ENCODE results near the gene NALCN.

DNA sequence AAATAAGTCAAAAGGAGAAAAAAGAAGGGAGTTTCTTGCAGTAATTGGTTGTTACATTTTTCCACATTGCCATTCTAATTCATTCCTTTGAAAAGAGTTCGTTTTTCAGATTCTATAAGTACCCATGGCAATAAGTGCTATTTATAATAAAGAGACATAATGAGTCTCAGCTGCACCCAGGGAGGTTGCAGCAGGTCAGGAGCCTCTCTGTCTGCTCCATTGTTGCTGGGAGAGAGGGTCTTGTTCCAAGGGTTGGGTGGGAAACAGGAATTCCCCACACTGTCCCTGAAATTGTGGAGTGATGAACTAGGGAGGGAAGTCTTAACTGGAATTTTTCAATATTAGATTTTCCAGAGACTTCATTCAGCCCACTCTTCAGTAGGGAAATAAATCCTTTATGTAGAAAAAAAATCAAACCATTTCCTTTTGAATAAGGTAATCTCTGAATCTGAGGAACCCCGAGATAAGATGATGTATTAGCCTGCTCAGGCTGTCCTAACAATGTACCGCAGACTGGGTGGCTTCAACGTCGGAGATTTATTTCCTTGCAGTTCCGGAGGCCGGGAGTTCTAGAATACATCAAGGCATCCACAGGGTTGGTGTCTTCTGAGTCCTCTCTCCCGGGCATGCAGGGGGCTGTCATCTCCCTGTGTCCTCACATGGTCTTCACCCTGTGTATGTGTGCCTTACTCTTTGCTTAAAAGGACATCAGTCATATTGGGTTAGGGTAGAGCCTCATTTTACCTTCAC lies 399.0 kb downstream of the NALCN start:
- TF ChIP-seq ZBTB7A (tag by site-specific recombination; IDR thresholded peaks at IDR 0.05; ENCODE audit: low read depth) = no peak
- no peak for TF ChIP-seq GLI4 (tag by site-specific recombination; IDR thresholded peaks at IDR 0.05)
- TF ChIP-seq CTCF (tag by site-specific recombination; IDR thresholded peaks at IDR 0.05) = no peak
- no peak for TF ChIP-seq TRIM28 (IDR thresholded peaks at IDR 0.05; ENCODE audit: borderline replicate concordance, low read length)

Measured in HEK293 (cell line).